Lower leg skin (tissue), 3 donors: ENCODE measurements around the gene JPH2.

Source experiments
- POLR2A ChIP-seq, 2 donors: fragments of 450-650 bp; IDR thresholded peaks; one replicate each; pipeline ENCODE4 v1.6.1; 2016 to 2017; ENCODE audit warnings: antibody characterized with exemption in 2 of 2, mild to moderate bottlenecking in 1 of 2, moderate library complexity in 1 of 2
- TF ChIP-seq, protein P1 (sequence below), 3 donors: fragments of 450-650 bp; IDR thresholded peaks; one replicate each; pipeline ENCODE4 v1.5.1; 2016; ENCODE audit warnings: antibody characterized with exemption in 3 of 3, mild to moderate bottlenecking in 3 of 3, moderate library complexity in 2 of 3

DNA sequence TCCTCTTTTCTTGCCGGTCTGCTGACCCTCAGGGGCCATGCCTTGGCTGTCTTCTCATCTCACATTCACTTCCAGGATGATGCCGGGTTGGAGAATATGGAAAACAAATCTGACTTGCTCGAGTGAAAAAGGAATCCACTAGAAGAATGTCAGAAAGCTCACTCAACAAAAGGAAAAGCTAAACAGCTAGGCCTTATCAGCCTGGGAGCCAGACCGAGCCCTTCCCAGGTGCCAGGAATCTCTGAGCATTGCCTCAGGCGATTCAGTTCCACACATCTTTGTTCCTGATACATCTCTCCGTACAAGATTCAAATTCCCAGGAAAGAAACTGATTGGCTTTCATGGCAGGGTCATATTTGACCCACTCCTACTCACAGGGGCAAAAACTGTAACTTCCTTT, 32.8 kb upstream of the JPH2 start:
- TF ChIP-seq, protein P1, sequence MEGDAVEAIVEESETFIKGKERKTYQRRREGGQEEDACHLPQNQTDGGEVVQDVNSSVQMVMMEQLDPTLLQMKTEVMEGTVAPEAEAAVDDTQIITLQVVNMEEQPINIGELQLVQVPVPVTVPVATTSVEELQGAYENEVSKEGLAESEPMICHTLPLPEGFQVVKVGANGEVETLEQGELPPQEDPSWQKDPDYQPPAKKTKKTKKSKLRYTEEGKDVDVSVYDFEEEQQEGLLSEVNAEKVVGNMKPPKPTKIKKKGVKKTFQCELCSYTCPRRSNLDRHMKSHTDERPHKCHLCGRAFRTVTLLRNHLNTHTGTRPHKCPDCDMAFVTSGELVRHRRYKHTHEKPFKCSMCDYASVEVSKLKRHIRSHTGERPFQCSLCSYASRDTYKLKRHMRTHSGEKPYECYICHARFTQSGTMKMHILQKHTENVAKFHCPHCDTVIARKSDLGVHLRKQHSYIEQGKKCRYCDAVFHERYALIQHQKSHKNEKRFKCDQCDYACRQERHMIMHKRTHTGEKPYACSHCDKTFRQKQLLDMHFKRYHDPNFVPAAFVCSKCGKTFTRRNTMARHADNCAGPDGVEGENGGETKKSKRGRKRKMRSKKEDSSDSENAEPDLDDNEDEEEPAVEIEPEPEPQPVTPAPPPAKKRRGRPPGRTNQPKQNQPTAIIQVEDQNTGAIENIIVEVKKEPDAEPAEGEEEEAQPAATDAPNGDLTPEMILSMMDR (IDR thresholded peaks at IDR 0.05): no peak
- no peak for TF ChIP-seq POLR2A (IDR thresholded peaks at IDR 0.05)
